Gastrocnemius medialis (tissue), 4 donors: ENCODE data around the gene JADE2.

Experiments
- POLR2A ChIP-seq, 2 donors: fragments of 450-650 bp; IDR thresholded peaks; one replicate each; pipeline ENCODE4 v1.6.1; 2017; ENCODE audit warnings: antibody characterized with exemption in 2 of 2, mild to moderate bottlenecking in 2 of 2, moderate library complexity in 2 of 2
- TF ChIP-seq, protein P1 (sequence below), 5 experiments: fragments of 450-650 bp in 3 of 5; fragments of 200-600 bp in 2 of 5; sonication (generic) in 2 of 5; IDR thresholded peaks in 4 of 5; conservative IDR thresholded peaks in 1 of 5; 1 replicate in 4 of 5; 2 replicates in 1 of 5; pipeline ENCODE4 v1.5.1; 2016 to 2019; ENCODE audit warnings: antibody characterized with exemption in 5 of 5, mild to moderate bottlenecking in 3 of 5, moderate library complexity in 3 of 5

DNA sequence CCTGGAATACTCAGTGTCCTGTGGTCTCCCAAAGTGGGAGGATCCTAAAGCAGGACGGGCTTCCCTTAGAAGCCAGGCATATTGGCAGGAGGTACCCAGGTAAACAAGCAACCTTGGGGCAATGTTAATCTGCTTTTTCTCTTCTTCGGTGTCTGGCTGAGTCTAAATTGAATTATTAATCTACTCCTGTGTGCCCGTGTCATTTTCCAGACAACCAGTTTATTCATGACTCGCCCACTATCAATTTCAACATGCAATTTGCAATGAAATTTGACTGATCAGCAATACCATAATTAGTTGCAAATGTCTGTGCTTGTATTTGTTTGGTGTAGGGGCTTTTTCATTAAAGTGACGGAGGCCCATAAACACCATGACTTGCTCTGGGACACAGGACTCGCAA lies 32.9 kb upstream of the JADE2 start:
- TF ChIP-seq, protein P1, sequence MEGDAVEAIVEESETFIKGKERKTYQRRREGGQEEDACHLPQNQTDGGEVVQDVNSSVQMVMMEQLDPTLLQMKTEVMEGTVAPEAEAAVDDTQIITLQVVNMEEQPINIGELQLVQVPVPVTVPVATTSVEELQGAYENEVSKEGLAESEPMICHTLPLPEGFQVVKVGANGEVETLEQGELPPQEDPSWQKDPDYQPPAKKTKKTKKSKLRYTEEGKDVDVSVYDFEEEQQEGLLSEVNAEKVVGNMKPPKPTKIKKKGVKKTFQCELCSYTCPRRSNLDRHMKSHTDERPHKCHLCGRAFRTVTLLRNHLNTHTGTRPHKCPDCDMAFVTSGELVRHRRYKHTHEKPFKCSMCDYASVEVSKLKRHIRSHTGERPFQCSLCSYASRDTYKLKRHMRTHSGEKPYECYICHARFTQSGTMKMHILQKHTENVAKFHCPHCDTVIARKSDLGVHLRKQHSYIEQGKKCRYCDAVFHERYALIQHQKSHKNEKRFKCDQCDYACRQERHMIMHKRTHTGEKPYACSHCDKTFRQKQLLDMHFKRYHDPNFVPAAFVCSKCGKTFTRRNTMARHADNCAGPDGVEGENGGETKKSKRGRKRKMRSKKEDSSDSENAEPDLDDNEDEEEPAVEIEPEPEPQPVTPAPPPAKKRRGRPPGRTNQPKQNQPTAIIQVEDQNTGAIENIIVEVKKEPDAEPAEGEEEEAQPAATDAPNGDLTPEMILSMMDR (IDR thresholded peaks at IDR 0.05 in 4 of 5, conservative IDR thresholded peaks at IDR 0.05 in 1 of 5) = no peak
- TF ChIP-seq POLR2A (IDR thresholded peaks at IDR 0.05) = no peak
